Stomach (tissue), 9 donors: Measurements from ENCODE around the gene HTR2A. TPM values are rescaled to one million over a fixed set of nuclear protein-coding genes. Genes with fewer than 3 reads are reported as not detected.

Experiments used
- DNase-seq, 2 donors: peaks; one replicate each; pipeline versions ENCODE4 v3.0.0 to v3.0.0-alpha.2; 2013 to 2019
- H3K27ac ChIP-seq, 5 donors: fragments of 200-600 bp in 4 of 5; sonication (generic) in 4 of 5; one replicate each; pipeline ENCODE4 v1.5.1; 2013 to 2019; ENCODE audit warnings: mild to moderate bottlenecking in 1 of 5, moderate library complexity in 1 of 5
- H3K27me3 ChIP-seq, 3 donors: fragments of 200-600 bp; sonication (generic); one replicate each; pipeline ENCODE4 v1.5.1; 2017 to 2019; ENCODE audit warnings: mixed run types in 1 of 3
- H3K36me3 ChIP-seq, 4 donors: fragments of 200-600 bp; sonication (generic); 1 replicate in 3 of 4; 2 replicates in 1 of 4; pipeline ENCODE4 v1.5.1; 2016 to 2019
- H3K4me1 ChIP-seq, 4 donors: fragments of 200-600 bp; sonication (generic); one replicate each; pipeline ENCODE4 v1.5.1; 2016 to 2019
- H3K4me3 ChIP-seq, 4 donors: fragments of 200-600 bp; sonication (generic) in 3 of 4; one replicate each; pipeline ENCODE4 v1.5.1; 2016 to 2019; ENCODE audit warnings: mild to moderate bottlenecking in 1 of 4
- H3K9me3 ChIP-seq, 4 donors: fragments of 200-600 bp; sonication (generic); one replicate each; pipeline ENCODE4 v1.5.1; 2016 to 2019
- CTCF ChIP-seq, 7 experiments: fragments of 450-650 bp in 4 of 7; fragments of 200-600 bp in 3 of 7; sonication (generic) in 3 of 7; IDR thresholded peaks; one replicate each; pipeline ENCODE4 v1.5.1; 2016 to 2019; ENCODE audit warnings: antibody characterized with exemption in 7 of 7, control low read depth in 2 of 7, mild to moderate bottlenecking in 1 of 7
- EP300 ChIP-seq: sonication (generic); formaldehyde crosslinking; IDR thresholded peaks from one replicate; pipeline ENCODE4 v1.6.1; 2017; ENCODE audit warnings: antibody characterized with exemption
- POLR2A ChIP-seq, 4 donors: fragments of 450-650 bp; IDR thresholded peaks; one replicate each; pipeline ENCODE4 v1.6.1; 2016; ENCODE audit warnings: antibody characterized with exemption in 4 of 4, control low read depth in 2 of 4, mild to moderate bottlenecking in 1 of 4, moderate library complexity in 1 of 4
- POLR2AphosphoS5 ChIP-seq, 3 donors: sonication (generic); formaldehyde crosslinking; IDR thresholded peaks; one replicate each; pipeline ENCODE4 v1.6.1; 2016; ENCODE audit warnings: antibody characterized with exemption in 3 of 3
- WGBS, 5 donors: extraction: QIAGEN DNeasy Blood & Tissue Kit in 3 of 5; methylation state at CpG; one replicate each; pipeline versions ENCODE4 v1.1.5 to v1.1.7; 2013 to 2018; 5-methylcytosine and 5-hydroxymethylcytosine counted together
- intact Hi-C: fragments of 100-400 bp; cut with DNase I; formaldehyde crosslinking; loops from one replicate; pipeline ENCODE4 v1.15.1; 2023; ENCODE audit warnings: low total_unique reads
- polyA plus RNA-seq, 3 donors: library from polyadenylated mRNA; stranded (reverse); fragments of 200-250 nt; gene quantifications; one replicate each; pipeline ENCODE4 v1.2.3, GENCODE V29; 2013
- total RNA-seq, 5 donors: library from RNA; depleted of rRNA; stranded (reverse); fragments of >200 nt; gene quantifications; one replicate each; pipeline versions ENCODE4 v1.1.0 to v1.2.3, GENCODE V29; 2014 to 2016
- donor health status: healthy with polysubstance abuse.
- donor health status: Bipolar disorder and iron deficiency.
- donor health status: healthy.

HTR2A gene
- total and polyA plus RNA-seq, 8 donors = 0.33 to 1.8 (median 0.87) TPM; not detected in 3

DNA sequence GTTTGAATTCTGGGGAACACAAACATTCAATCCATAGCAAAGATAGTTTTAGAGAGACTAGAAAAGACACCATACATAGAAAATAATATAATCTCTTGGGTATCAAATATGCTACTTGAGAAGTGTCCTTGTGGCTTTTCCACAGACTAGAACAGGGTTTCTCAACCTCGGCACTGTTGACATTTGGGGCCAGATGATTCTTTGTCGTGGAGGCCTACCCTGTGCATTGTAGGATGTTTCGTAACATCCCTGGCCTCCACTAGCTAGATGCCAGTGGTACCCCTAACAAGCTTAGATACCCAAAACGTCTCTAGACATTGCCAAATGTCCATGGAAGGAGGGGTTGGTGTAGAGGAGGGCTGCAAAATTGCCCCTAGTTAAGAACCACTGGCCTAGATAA, 97.7 kb downstream of the HTR2A start:
- no peaks in the 10 kb centered on the region for H3K27me3 ChIP-seq
- H3K4me1 ChIP-seq = peaks cover 9 to 33% (median 20%) of the 10 kb centered on the region in 4 donors
- no peak for DNase-seq
- intact Hi-C loops = no loop called here
- no peaks in the 10 kb centered on the region for H3K36me3 ChIP-seq
- H3K9me3 ChIP-seq = no peaks in the 10 kb centered on the region
- H3K27ac ChIP-seq = no peak overlapping the region
- no peak overlapping the region for H3K4me3 ChIP-seq
- WGBS, 5 donors = 82 to 89% (median 86%) methylated on average over 4 of the region's 4 CpGs
- TF ChIP-seq POLR2A (IDR thresholded peaks at IDR 0.05) = no peak
- no peak for TF ChIP-seq CTCF (IDR thresholded peaks at IDR 0.05)
- no peak for TF ChIP-seq EP300
- no peak for TF ChIP-seq POLR2AphosphoS5 (IDR thresholded peaks at IDR 0.05)

DNA sequence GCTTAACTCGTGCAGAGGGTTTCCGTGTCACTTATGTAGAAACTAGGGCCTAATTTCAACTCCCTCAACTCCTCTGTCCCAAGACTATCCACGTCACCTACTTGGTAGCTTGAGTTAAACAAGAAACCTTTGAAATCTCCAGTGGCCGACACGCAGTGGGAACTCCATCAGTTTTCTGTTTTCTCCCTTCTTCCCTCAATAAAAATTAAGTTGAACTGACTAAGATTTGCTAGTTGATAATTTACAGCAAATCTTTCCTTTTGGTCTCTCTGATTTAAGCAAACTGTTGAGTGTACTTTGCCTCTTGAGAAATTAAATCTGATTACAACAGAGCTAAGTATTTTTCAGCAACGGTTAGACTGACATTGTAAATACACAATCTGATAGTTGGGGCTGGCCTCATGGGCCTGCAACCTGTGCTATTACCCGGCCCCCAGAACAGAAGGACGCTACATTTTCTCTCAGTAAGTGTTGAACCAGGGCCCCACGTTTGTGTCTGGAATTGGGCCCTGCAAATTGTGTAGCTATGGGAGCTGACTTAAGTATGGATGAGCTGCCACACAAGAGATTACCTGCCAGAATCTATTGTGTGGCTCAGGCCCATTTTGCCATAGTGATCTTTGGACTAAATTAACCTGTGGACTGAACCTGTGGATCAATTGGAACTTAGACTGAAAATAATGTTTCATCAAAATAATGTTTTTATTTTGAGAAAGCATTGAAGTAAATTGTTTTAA, 99.2 kb downstream of the HTR2A start:
- H3K4me1 ChIP-seq = peaks cover 9 to 44% (median 25%) of the 10 kb centered on the region in 4 donors
- TF ChIP-seq POLR2A (IDR thresholded peaks at IDR 0.05) (no peak), CTCF (IDR thresholded peaks at IDR 0.05) (no peak)
- H3K4me3 ChIP-seq = peak overlapping the region; percentile 74 to 85 (median 78)
- H3K36me3 ChIP-seq = no peaks in the 10 kb centered on the region
- peak in 1 of 2 donors; percentile 28 for DNase-seq
- no peaks in the 10 kb centered on the region for H3K27me3 ChIP-seq
- no peaks in the 10 kb centered on the region for H3K9me3 ChIP-seq
- intact Hi-C loops = no loop called here
- H3K27ac ChIP-seq = peak overlapping the region; percentile 88 to 93 (median 90)
- 21 to 35% (median 25%) methylated on average over 9 of the region's 9 CpGs for WGBS, 5 donors

GRCh38 chr13:46796515-46797474, 100.1 kb downstream of the HTR2A start, which contains the start of gene ESD:
TSS of gene ESD (minus strand) at chr13:46797161. CDS start at chr13:46791413, 5,748 bp downstream.
- WGBS, 5 donors = 0 to 1% (median 1%) methylated on average over 63 to 77 of the region's 77 CpGs

More at GRCh38 chr13:46796515-46797474, 100.1 kb downstream of the HTR2A start, which contains the start of gene ESD:
- DNase-seq = peak; percentile 93 to 98
- H3K27me3 ChIP-seq = no peaks in the 10 kb centered on the region
- TF ChIP-seq CTCF (IDR thresholded peaks at IDR 0.05) = no peak
- TF ChIP-seq POLR2A (IDR thresholded peaks at IDR 0.05) = peak in 2 of 4 donors; percentile 52 to 61
- TF ChIP-seq EP300 = no peak
- peak; percentile 24 to 93 (median 75) for TF ChIP-seq POLR2AphosphoS5 (IDR thresholded peaks at IDR 0.05)
- H3K4me1 ChIP-seq = peaks cover 9 to 44% (median 26%) of the 10 kb centered on the region in 4 donors
- no peaks in the 10 kb centered on the region for H3K36me3 ChIP-seq
- no peaks in the 10 kb centered on the region for H3K9me3 ChIP-seq
- peak within 1 kb of the TSS; percentile 74 to 85 (median 78) for H3K4me3 ChIP-seq
- H3K27ac ChIP-seq = peak within 1 kb of the TSS; percentile 88 to 93 (median 90)
- intact Hi-C loops = no loop called here
